Measurements from ENCODE around the gene CAMK4.
"Not testable (repeated sequence)": the region's sequence is repeated elsewhere in the genome, so short reads cannot be mapped to it uniquely, and the experiment has no call there.

CAMK4 gene

GRCh38 chr5:111310711-111311620 lies 86.8 kb downstream of the CAMK4 start:
- no peak overlapping the region for H3K4me3 ChIP-seq (ENCODE audit: low read depth, low read length)

- no peak overlapping the region for H3K4me3 ChIP-seq (ENCODE audit: low read depth, low read length)
These were observed 87.5 kb downstream of the CAMK4 start for GRCh38 chr5:111311666-111312065.

GRCh38 chr5:111313017-111313724 lies 89.0 kb downstream of the CAMK4 start:
- no peak overlapping the region for H3K4me3 ChIP-seq (ENCODE audit: low read depth, low read length)

- H3K4me3 ChIP-seq (ENCODE audit: low read depth, low read length) = no peak overlapping the region
These were observed 96.8 kb downstream of the CAMK4 start for GRCh38 chr5:111320953-111321352.

- no peak overlapping the region for H3K4me3 ChIP-seq (ENCODE audit: low read depth, low read length)
These were observed 97.2 kb downstream of the CAMK4 start for GRCh38 chr5:111321376-111321775.

- no peak overlapping the region for H3K4me3 ChIP-seq (ENCODE audit: low read depth, low read length)
These were observed 102.4 kb downstream of the CAMK4 start for GRCh38 chr5:111326551-111326950.

- H3K4me3 ChIP-seq (ENCODE audit: low read depth, low read length) = no peak overlapping the region
These were observed 112.9 kb downstream of the CAMK4 start for GRCh38 chr5:111337133-111337532.

- H3K4me3 ChIP-seq (ENCODE audit: low read depth, low read length) = no peak overlapping the region
These were observed 113.5 kb downstream of the CAMK4 start for GRCh38 chr5:111337688-111338087.

GRCh38 chr5:111345731-111346130 lies 121.5 kb downstream of the CAMK4 start:
- no peak overlapping the region for H3K4me3 ChIP-seq (ENCODE audit: low read depth, low read length)

GRCh38 chr5:111347021-111347420 lies 122.8 kb downstream of the CAMK4 start:
- no peak overlapping the region for H3K4me3 ChIP-seq (ENCODE audit: low read depth, low read length)

GRCh38 chr5:111348661-111349329 lies 124.6 kb downstream of the CAMK4 start:
- no peak overlapping the region for H3K4me3 ChIP-seq (ENCODE audit: low read depth, low read length)

- no peak overlapping the region for H3K4me3 ChIP-seq (ENCODE audit: low read depth, low read length)
These were observed 125.2 kb downstream of the CAMK4 start for GRCh38 chr5:111349429-111349828.

GRCh38 chr5:111353035-111353434 lies 128.9 kb downstream of the CAMK4 start:
- H3K4me3 ChIP-seq (ENCODE audit: low read depth, low read length) = no peak overlapping the region

GRCh38 chr5:111358726-111359125 lies 134.5 kb downstream of the CAMK4 start:
- not testable (repeated sequence) for H3K4me3 ChIP-seq (ENCODE audit: low read depth, low read length)

GRCh38 chr5:111360173-111360572 lies 136.0 kb downstream of the CAMK4 start:
- no peak overlapping the region for H3K4me3 ChIP-seq (ENCODE audit: low read depth, low read length)

- H3K4me3 ChIP-seq (ENCODE audit: low read depth, low read length) = no peak overlapping the region
These were observed 140.8 kb downstream of the CAMK4 start for GRCh38 chr5:111364992-111365391.

GRCh38 chr5:111366388-111366787 lies 142.2 kb downstream of the CAMK4 start:
- H3K4me3 ChIP-seq (ENCODE audit: low read depth, low read length) = no peak overlapping the region

GRCh38 chr5:111367115-111367514 lies 142.9 kb downstream of the CAMK4 start:
- H3K4me3 ChIP-seq (ENCODE audit: low read depth, low read length) = no peak overlapping the region

GRCh38 chr5:111372799-111373198 lies 148.6 kb downstream of the CAMK4 start:
- no peak overlapping the region for H3K4me3 ChIP-seq (ENCODE audit: low read depth, low read length)

- H3K4me3 ChIP-seq (ENCODE audit: low read depth, low read length) = no peak overlapping the region
These were observed 150.2 kb downstream of the CAMK4 start for GRCh38 chr5:111374380-111374779.

- H3K4me3 ChIP-seq (ENCODE audit: low read depth, low read length) = no peak overlapping the region
These were observed 151.5 kb downstream of the CAMK4 start for GRCh38 chr5:111375645-111376044.

GRCh38 chr5:111377306-111377705 lies 153.1 kb downstream of the CAMK4 start:
- no peak overlapping the region for H3K4me3 ChIP-seq (ENCODE audit: low read depth, low read length)

Data from iPS-11a (cell line).